ENCODE data around the gene SV2B. TPM values are rescaled to one million over a fixed set of nuclear protein-coding genes. Genes with fewer than 3 reads are reported as not detected.

SV2B gene
- total and polyA plus RNA-seq, 2 donors (not counting 1 experiment from before 2014, with no cell fraction given), result under 0.01 TPM; not detected in 1

- no peak overlapping the region for H3K9ac ChIP-seq (ENCODE audit: insufficient read depth, low read length)
- H3K27ac ChIP-seq (ENCODE audit: insufficient read depth, low read length), result no peak overlapping the region
- no peaks in the 10 kb centered on the region for H3K36me3 ChIP-seq (ENCODE audit: control insufficient read depth, insufficient read depth, low read length)
- no peaks in the 10 kb centered on the region for H3K4me1 ChIP-seq (ENCODE audit: control insufficient read depth, extremely low read depth, insufficient read depth, low read length)
- no peak for DNase-seq (ENCODE audit: low read depth in 2 of 2)
- no peak overlapping the region for H2AFZ ChIP-seq (ENCODE audit: low read length)
- no peak overlapping the region for H3K4me3 ChIP-seq (replicated peaks in 1 of 4; ENCODE audit: control extremely low read depth in 1 of 4, insufficient read depth in 1 of 4, low read depth in 3 of 4, low read length in 4 of 4)
- H4K20me1 ChIP-seq (ENCODE audit: control insufficient read depth, extremely low read depth, insufficient read depth, low read length), result no peaks in the 10 kb centered on the region
- H3K79me2 ChIP-seq (ENCODE audit: control insufficient read depth, insufficient read depth, low read length), result no peaks in the 10 kb centered on the region
- TF ChIP-seq, protein P1, sequence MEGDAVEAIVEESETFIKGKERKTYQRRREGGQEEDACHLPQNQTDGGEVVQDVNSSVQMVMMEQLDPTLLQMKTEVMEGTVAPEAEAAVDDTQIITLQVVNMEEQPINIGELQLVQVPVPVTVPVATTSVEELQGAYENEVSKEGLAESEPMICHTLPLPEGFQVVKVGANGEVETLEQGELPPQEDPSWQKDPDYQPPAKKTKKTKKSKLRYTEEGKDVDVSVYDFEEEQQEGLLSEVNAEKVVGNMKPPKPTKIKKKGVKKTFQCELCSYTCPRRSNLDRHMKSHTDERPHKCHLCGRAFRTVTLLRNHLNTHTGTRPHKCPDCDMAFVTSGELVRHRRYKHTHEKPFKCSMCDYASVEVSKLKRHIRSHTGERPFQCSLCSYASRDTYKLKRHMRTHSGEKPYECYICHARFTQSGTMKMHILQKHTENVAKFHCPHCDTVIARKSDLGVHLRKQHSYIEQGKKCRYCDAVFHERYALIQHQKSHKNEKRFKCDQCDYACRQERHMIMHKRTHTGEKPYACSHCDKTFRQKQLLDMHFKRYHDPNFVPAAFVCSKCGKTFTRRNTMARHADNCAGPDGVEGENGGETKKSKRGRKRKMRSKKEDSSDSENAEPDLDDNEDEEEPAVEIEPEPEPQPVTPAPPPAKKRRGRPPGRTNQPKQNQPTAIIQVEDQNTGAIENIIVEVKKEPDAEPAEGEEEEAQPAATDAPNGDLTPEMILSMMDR (conservative IDR thresholded peaks at IDR 0.05 in 1 of 2, IDR thresholded peaks at IDR 0.05 in 1 of 2; ENCODE audit: low read depth in 1 of 2, low read length in 2 of 2), result no peak
- no peak for TF ChIP-seq EZH2 (IDR thresholded peaks at IDR 0.05; ENCODE audit: low read length, missing control alignments)
- H3K27me3 ChIP-seq (ENCODE audit: control insufficient read depth, insufficient read depth, low read length), result no peaks in the 10 kb centered on the region
- H3K4me2 ChIP-seq (ENCODE audit: extremely low read depth, insufficient read depth, low read length), result no peak overlapping the region
- no peaks in the 10 kb centered on the region for H3K9me3 ChIP-seq (ENCODE audit: control insufficient read depth, insufficient read depth, low read depth, low read length)
Observed at GRCh38 chr15:91252322-91252721, 152.3 kb downstream of the SV2B start.

DNA sequence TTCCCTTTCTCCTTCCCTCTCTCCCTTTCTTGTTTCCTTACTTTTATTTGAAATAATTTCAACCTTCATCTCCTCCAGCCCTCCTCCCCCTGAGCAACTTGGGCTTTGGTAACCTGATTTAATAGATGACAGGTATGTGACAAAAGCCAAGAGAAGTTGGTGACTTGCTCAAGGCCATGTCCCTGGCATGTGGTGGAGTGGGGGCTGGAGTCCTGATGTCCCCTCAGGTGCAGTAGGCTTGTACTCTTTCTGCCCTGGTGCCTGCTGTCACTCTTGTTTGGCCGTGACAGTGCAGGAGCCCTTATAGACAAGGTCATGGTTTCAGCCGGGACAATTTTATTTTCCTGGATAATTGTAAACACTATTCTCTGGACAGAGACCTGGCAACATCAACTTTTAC lies 152.7 kb downstream of the SV2B start:
- Histone ChIP-seq H4K20me1 (ENCODE audit: control insufficient read depth, extremely low read depth, insufficient read depth, low read length) (no peaks in the 10 kb centered on the region), H3K36me3 (ENCODE audit: control insufficient read depth, insufficient read depth, low read length) (no peaks in the 10 kb centered on the region), H3K4me1 (ENCODE audit: control insufficient read depth, extremely low read depth, insufficient read depth, low read length) (no peaks in the 10 kb centered on the region), H3K79me2 (ENCODE audit: control insufficient read depth, insufficient read depth, low read length) (no peaks in the 10 kb centered on the region), H3K9me3 (ENCODE audit: control insufficient read depth, insufficient read depth, low read depth, low read length) (no peaks in the 10 kb centered on the region), H3K9ac (ENCODE audit: insufficient read depth, low read length) (no peak overlapping the region), H2AFZ (ENCODE audit: low read length) (no peak overlapping the region), H3K27ac (ENCODE audit: insufficient read depth, low read length) (no peak overlapping the region), H3K4me2 (ENCODE audit: extremely low read depth, insufficient read depth, low read length) (no peak overlapping the region), H3K27me3 (ENCODE audit: control insufficient read depth, insufficient read depth, low read length) (no peaks in the 10 kb centered on the region), H3K4me3 (replicated peaks in 1 of 4; ENCODE audit: control extremely low read depth in 1 of 4, insufficient read depth in 1 of 4, low read depth in 3 of 4, low read length in 4 of 4) (no peak overlapping the region)
- DNase-seq (ENCODE audit: low read depth in 2 of 2), result no peak
- no peak for TF ChIP-seq EZH2 (IDR thresholded peaks at IDR 0.05; ENCODE audit: low read length, missing control alignments)
- TF ChIP-seq, protein P1 (conservative IDR thresholded peaks at IDR 0.05 in 1 of 2, IDR thresholded peaks at IDR 0.05 in 1 of 2; ENCODE audit: low read depth in 1 of 2, low read length in 2 of 2), result no peak

- H3K4me3 ChIP-seq (replicated peaks in 1 of 4; ENCODE audit: control extremely low read depth in 1 of 4, insufficient read depth in 1 of 4, low read depth in 3 of 4, low read length in 4 of 4), result no peak overlapping the region
- no peak for DNase-seq (ENCODE audit: low read depth in 2 of 2)
- no peaks in the 10 kb centered on the region for H3K27me3 ChIP-seq (ENCODE audit: control insufficient read depth, insufficient read depth, low read length)
- TF ChIP-seq, protein P1 (conservative IDR thresholded peaks at IDR 0.05 in 1 of 2, IDR thresholded peaks at IDR 0.05 in 1 of 2; ENCODE audit: low read depth in 1 of 2, low read length in 2 of 2), result no peak
- TF ChIP-seq EZH2 (IDR thresholded peaks at IDR 0.05; ENCODE audit: low read length, missing control alignments), result no peak
- H3K4me2 ChIP-seq (ENCODE audit: extremely low read depth, insufficient read depth, low read length), result no peak overlapping the region
- no peak overlapping the region for H2AFZ ChIP-seq (ENCODE audit: low read length)
- H3K27ac ChIP-seq (ENCODE audit: insufficient read depth, low read length), result no peak overlapping the region
- H3K79me2 ChIP-seq (ENCODE audit: control insufficient read depth, insufficient read depth, low read length), result no peaks in the 10 kb centered on the region
- H3K4me1 ChIP-seq (ENCODE audit: control insufficient read depth, extremely low read depth, insufficient read depth, low read length), result no peaks in the 10 kb centered on the region
- H3K9me3 ChIP-seq (ENCODE audit: control insufficient read depth, insufficient read depth, low read depth, low read length), result no peaks in the 10 kb centered on the region
- H4K20me1 ChIP-seq (ENCODE audit: control insufficient read depth, extremely low read depth, insufficient read depth, low read length), result no peaks in the 10 kb centered on the region
- H3K9ac ChIP-seq (ENCODE audit: insufficient read depth, low read length), result no peak overlapping the region
- H3K36me3 ChIP-seq (ENCODE audit: control insufficient read depth, insufficient read depth, low read length), result no peaks in the 10 kb centered on the region
Observed at GRCh38 chr15:91253605-91254004, 153.5 kb downstream of the SV2B start.
